Fibroblast of lung (primary cell): Measurements from ENCODE around the gene ARHGAP6. TPM values are rescaled to one million over a fixed set of nuclear protein-coding genes. Genes with fewer than 3 reads are reported as not detected.

Experiments used
- DNase-seq, 2 donors: peaks; one replicate each; pipeline versions ENCODE4 v3.0.0 to v3.0.0-alpha.2; 2010; ENCODE audit warnings: low read depth in 2 of 2
- H2AFZ ChIP-seq: 2 replicates; pipeline ENCODE4 v1.5.1; 2012; ENCODE audit warnings: low read length, control low read depth, inconsistent platforms
- H3K27ac ChIP-seq: 2 replicates; pipeline ENCODE4 v1.5.1; 2011; ENCODE audit warnings: low read length, control low read depth; ENCODE audit not compliant: insufficient read depth
- H3K27me3 ChIP-seq: 2 replicates; pipeline ENCODE4 v1.5.1; 2011; ENCODE audit warnings: mild to moderate bottlenecking, low read length; ENCODE audit not compliant: control insufficient read depth, insufficient read depth
- H3K36me3 ChIP-seq: 2 replicates; pipeline ENCODE4 v1.5.1; 2011; ENCODE audit warnings: low read length; ENCODE audit not compliant: control insufficient read depth, insufficient read depth
- H3K4me1 ChIP-seq: 2 replicates; pipeline ENCODE4 v1.5.1; 2011; ENCODE audit warnings: low read length; ENCODE audit not compliant: control insufficient read depth, insufficient read depth; ENCODE audit errors: extremely low read depth
- H3K4me2 ChIP-seq: 2 replicates; pipeline ENCODE4 v1.5.1; 2011; ENCODE audit warnings: low read length, control low read depth; ENCODE audit not compliant: insufficient read depth; ENCODE audit errors: extremely low read depth
- H3K4me3 ChIP-seq, 4 experiments: fragments of 200-600 bp in 1 of 4; sonication (generic) in 1 of 4; replicated peaks in 1 of 4; 2 replicates each; pipeline ENCODE4 v1.5.1; 2011 to 2016; ENCODE audit warnings: low read length in 4 of 4, low read depth in 3 of 4, mild to moderate bottlenecking in 3 of 4, control low read depth in 2 of 4, inconsistent platforms in 1 of 4, mixed read lengths in 1 of 4; ENCODE audit not compliant: insufficient read depth in 1 of 4; ENCODE audit errors: control extremely low read depth in 1 of 4
- H3K79me2 ChIP-seq: 2 replicates; pipeline ENCODE4 v1.5.1; 2012; ENCODE audit warnings: mild to moderate bottlenecking, low read length, inconsistent platforms; ENCODE audit not compliant: control insufficient read depth, insufficient read depth
- H3K9ac ChIP-seq: 2 replicates; pipeline ENCODE4 v1.5.1; 2011; ENCODE audit warnings: mild to moderate bottlenecking, low read length, control low read depth; ENCODE audit not compliant: insufficient read depth
- H3K9me3 ChIP-seq: 2 replicates; pipeline ENCODE4 v1.5.1; 2012; ENCODE audit warnings: low read depth, low read length; ENCODE audit not compliant: control insufficient read depth, insufficient read depth
- H4K20me1 ChIP-seq: 2 replicates; pipeline ENCODE4 v1.5.1; 2011; ENCODE audit warnings: low read length; ENCODE audit not compliant: control insufficient read depth, insufficient read depth; ENCODE audit errors: extremely low read depth
- CTCF ChIP-seq, 2 donors: IDR thresholded peaks in 1 of 2; conservative IDR thresholded peaks in 1 of 2; 1 replicate in 1 of 2; 2 replicates in 1 of 2; pipeline ENCODE4 v1.5.1; 2011 to 2012; ENCODE audit warnings: low read length in 2 of 2, control low read depth in 1 of 2, inconsistent platforms in 1 of 2, low read depth in 1 of 2, mild to moderate bottlenecking in 1 of 2
- EZH2 ChIP-seq: IDR thresholded peaks from 2 replicates; pipeline ENCODE4 v1.5.1; 2012; ENCODE audit warnings: low read length, control low read depth, mild to moderate bottlenecking; ENCODE audit errors: missing control alignments
- polyA plus RNA-seq, 2 donors: library from polyadenylated mRNA; depleted of rRNA in 1 of 2; stranded (reverse) in 1 of 2; unstranded in 1 of 2; fragments of >200 nt; gene quantifications; 2 replicates each; pipeline ENCODE4 v1.2.1, GENCODE V29; 2011 to 2012; ENCODE audit warnings: missing spikeins in 1 of 2
- total RNA-seq: library from RNA; depleted of rRNA; stranded (reverse); fragments of >200 nt; gene quantifications from 2 replicates; pipeline ENCODE4 v1.2.1, GENCODE V29; 2014

Gene ARHGAP6
- total and polyA plus RNA-seq, 2 donors (not counting 1 experiment from before 2014, with no cell fraction given): 5.9 to 11.7 TPM

GRCh38 chrX:11105080-11105479 lies 560.6 kb downstream of the ARHGAP6 start:
- Histone ChIP-seq H4K20me1 (no peaks in the 10 kb centered on the region), H3K36me3 (no peaks in the 10 kb centered on the region), H3K27me3 (no peaks in the 10 kb centered on the region), H2AFZ (no peak overlapping the region), H3K4me2 (no peak overlapping the region), H3K79me2 (no peaks in the 10 kb centered on the region), H3K27ac (no peak overlapping the region), H3K4me3 (no peak overlapping the region), H3K9me3 (no peaks in the 10 kb centered on the region), H3K9ac (no peak overlapping the region), H3K4me1 (no peaks in the 10 kb centered on the region)
- peak; percentile 44 to 69 for DNase-seq
- TF ChIP-seq CTCF (conservative IDR thresholded peaks at IDR 0.05 in 1 of 2, IDR thresholded peaks at IDR 0.05 in 1 of 2; ENCODE audit: low read depth in 1 of 2, low read length in 2 of 2) (peak in 1 of 2 donors; percentile 6), EZH2 (no peak)

GRCh38 chrX:11103751-11104150 lies 562.0 kb downstream of the ARHGAP6 start:
- Histone ChIP-seq H3K9ac (no peak overlapping the region), H3K4me1 (no peaks in the 10 kb centered on the region), H3K9me3 (no peaks in the 10 kb centered on the region), H3K79me2 (no peaks in the 10 kb centered on the region), H4K20me1 (no peaks in the 10 kb centered on the region), H3K4me2 (no peak overlapping the region), H3K27ac (no peak overlapping the region), H3K27me3 (no peaks in the 10 kb centered on the region), H3K36me3 (no peaks in the 10 kb centered on the region), H2AFZ (no peak overlapping the region), H3K4me3 (no peak overlapping the region)
- TF ChIP-seq CTCF (conservative IDR thresholded peaks at IDR 0.05 in 1 of 2, IDR thresholded peaks at IDR 0.05 in 1 of 2; ENCODE audit: low read depth in 1 of 2, low read length in 2 of 2): no peak
- TF ChIP-seq EZH2: no peak
- no peak for DNase-seq

DNA sequence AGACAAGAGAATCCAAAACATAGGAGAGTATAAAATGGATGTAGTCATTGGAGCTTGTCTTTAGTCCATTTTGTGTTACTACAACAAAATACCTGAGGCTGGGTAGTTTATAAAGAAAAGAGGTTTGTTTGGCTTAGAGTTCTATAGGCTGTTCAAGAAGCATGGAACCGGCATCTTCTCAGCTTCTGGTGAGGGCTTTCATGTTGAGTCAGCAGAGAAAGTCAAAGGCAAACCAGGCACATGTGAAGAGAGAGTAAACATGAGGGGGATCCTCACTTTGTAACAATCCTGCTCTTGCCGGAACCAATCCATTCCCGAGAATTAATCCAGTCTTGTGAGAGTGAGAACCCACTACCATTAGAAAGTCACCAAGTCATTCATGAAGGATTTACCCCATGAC lies 562.7 kb downstream of the ARHGAP6 start:
- Histone ChIP-seq H3K9me3 (no peaks in the 10 kb centered on the region), H4K20me1 (no peaks in the 10 kb centered on the region), H3K27me3 (no peaks in the 10 kb centered on the region), H3K36me3 (no peaks in the 10 kb centered on the region), H3K4me3 (no peak overlapping the region), H3K27ac (no peak overlapping the region), H2AFZ (no peak overlapping the region), H3K9ac (no peak overlapping the region), H3K79me2 (no peaks in the 10 kb centered on the region), H3K4me1 (no peaks in the 10 kb centered on the region), H3K4me2 (no peak overlapping the region)
- DNase-seq: no peak
- TF ChIP-seq EZH2 (no peak), CTCF (conservative IDR thresholded peaks at IDR 0.05 in 1 of 2, IDR thresholded peaks at IDR 0.05 in 1 of 2; ENCODE audit: low read depth in 1 of 2, low read length in 2 of 2) (no peak)
